Dedifferentiated amniotic fluid mesenchymal stem cell (primary cell): ENCODE measurements around the gene SQOR.

ENCODE experiments used
- DNase-seq: peaks from one replicate; pipeline ENCODE4 v3.0.0-alpha.2; 2016; ENCODE audit errors: extremely low spot score

SQOR gene

GRCh38 chr15:45660231-45660979 is 25.6 kb downstream of the SQOR start:
- DNase-seq, result no peak

GRCh38 chr15:45662375-45662774 is 27.5 kb downstream of the SQOR start:
- DNase-seq, result no peak

- DNase-seq, result no peak
These were observed 29.6 kb downstream of the SQOR start for GRCh38 chr15:45664451-45664850.

GRCh38 chr15:45665261-45665660 is 30.4 kb downstream of the SQOR start:
- DNase-seq, result no peak

GRCh38 chr15:45666119-45666875 is 31.5 kb downstream of the SQOR start:
- DNase-seq, result no peak

- DNase-seq, result no peak
These were observed 32.2 kb downstream of the SQOR start for GRCh38 chr15:45667002-45667401.

- no peak for DNase-seq
These were observed 33.6 kb downstream of the SQOR start for GRCh38 chr15:45668386-45668785.

- no peak for DNase-seq
These were observed 34.6 kb downstream of the SQOR start for GRCh38 chr15:45669422-45669821.

GRCh38 chr15:45670091-45670490 is 35.3 kb downstream of the SQOR start:
- DNase-seq, result no peak

GRCh38 chr15:45670511-45670910 is 35.7 kb downstream of the SQOR start:
- DNase-seq, result no peak

- DNase-seq, result no peak
These were observed 39.8 kb downstream of the SQOR start for GRCh38 chr15:45674677-45675076.

GRCh38 chr15:45677797-45678196 is 43.0 kb downstream of the SQOR start:
- no peak for DNase-seq

- DNase-seq, result no peak
These were observed 43.8 kb downstream of the SQOR start for GRCh38 chr15:45678459-45679178.

- no peak for DNase-seq
These were observed 49.7 kb downstream of the SQOR start for GRCh38 chr15:45684533-45684932.

GRCh38 chr15:45689616-45690015 is 54.8 kb downstream of the SQOR start:
- DNase-seq, result no peak

- no peak for DNase-seq
These were observed 55.9 kb downstream of the SQOR start for GRCh38 chr15:45690581-45691260.

- DNase-seq, result no peak
These were observed 66.3 kb downstream of the SQOR start for GRCh38 chr15:45701108-45701507.

GRCh38 chr15:45702041-45702440 is 67.2 kb downstream of the SQOR start:
- no peak for DNase-seq

- no peak for DNase-seq
These were observed 69.0 kb downstream of the SQOR start for GRCh38 chr15:45703670-45704328.

- DNase-seq, result no peak
These were observed 69.8 kb downstream of the SQOR start for GRCh38 chr15:45704329-45705249.
